ENCODE data around the gene NRP1. TPM values are rescaled to one million over a fixed set of nuclear protein-coding genes. Genes with fewer than 3 reads are reported as not detected.
A peak's percentile ranks its signal among the peaks of the same experiment; 100 is the strongest.

The NRP1 gene
- total RNA-seq, 1 experiment from 2014 or later = 555 TPM

DNA sequence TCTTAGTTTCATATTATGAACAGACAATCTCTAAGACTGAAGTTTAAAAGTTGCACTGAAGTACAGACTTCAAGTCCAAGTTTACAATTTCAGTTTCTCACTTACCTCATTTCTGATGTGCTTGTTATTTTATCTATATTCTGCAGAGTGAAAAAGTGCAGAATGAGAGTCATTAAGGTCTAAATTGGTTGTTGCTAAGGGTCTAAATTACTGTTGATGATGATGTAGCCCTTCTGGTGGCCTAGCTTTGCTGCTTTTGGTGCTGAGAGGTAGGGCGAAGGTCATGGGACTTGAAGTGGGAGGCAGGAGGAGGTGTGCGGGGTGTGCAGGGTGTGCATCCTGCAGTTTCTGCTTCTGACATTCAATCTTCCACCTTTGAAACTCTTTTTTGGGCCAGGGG is 38.8 kb upstream of the NRP1 start:
- intact Hi-C loops (cut with micrococcal nuclease) = no loop called here
- ChIA-PET POLR2A (ENCODE audit: unreplicated experiment) (no interaction called here), CTCF (no interaction called here)
- DNase-seq = no peak
- ATAC-seq = no peak
- Histone ChIP-seq H2AFZ (ENCODE audit: low read length) (no peak overlapping the region), H3K4me1 (ENCODE audit: insufficient read depth, low read length) (peaks cover 29% of the 10 kb centered on the region), H3F3A (ENCODE audit: low read length, unreplicated experiment) (peaks cover 8% of the 10 kb centered on the region), H3K4me2 (ENCODE audit: low read length) (no peak overlapping the region), H3K27me3 (ENCODE audit: low read length) (no peaks in the 10 kb centered on the region), H4K20me1 (ENCODE audit: low read length) (no peaks in the 10 kb centered on the region), H3K36me3 (ENCODE audit: low read depth, low read length) (peaks cover 9% of the 10 kb centered on the region; the same call in 1 of the 2 replicates), H3K27ac (ENCODE audit: low read length) (no peak overlapping the region), H3K9me2 (replicated peaks; ENCODE audit: low read length) (0 out of 2 replicates have a peak, but pooled peaks cover 2% of the 10 kb centered on the region), H3K4me3 (ENCODE audit: low read length) (no peak overlapping the region), H3K9me3 (ENCODE audit: low read length) (peaks cover 23% of the 10 kb centered on the region), H3K79me2 (ENCODE audit: low read length) (no peaks in the 10 kb centered on the region), H3K9ac (ENCODE audit: low read length) (no peak overlapping the region)
- TF ChIP-seq EZH2 (IDR thresholded peaks at IDR 0.05; ENCODE audit: low read length, unreplicated experiment) (no peak), EZH2phosphoT487 (IDR thresholded peaks at IDR 0.05; ENCODE audit: borderline replicate concordance, low read length) (no peak)
- TF ChIP-seq, protein P1, sequence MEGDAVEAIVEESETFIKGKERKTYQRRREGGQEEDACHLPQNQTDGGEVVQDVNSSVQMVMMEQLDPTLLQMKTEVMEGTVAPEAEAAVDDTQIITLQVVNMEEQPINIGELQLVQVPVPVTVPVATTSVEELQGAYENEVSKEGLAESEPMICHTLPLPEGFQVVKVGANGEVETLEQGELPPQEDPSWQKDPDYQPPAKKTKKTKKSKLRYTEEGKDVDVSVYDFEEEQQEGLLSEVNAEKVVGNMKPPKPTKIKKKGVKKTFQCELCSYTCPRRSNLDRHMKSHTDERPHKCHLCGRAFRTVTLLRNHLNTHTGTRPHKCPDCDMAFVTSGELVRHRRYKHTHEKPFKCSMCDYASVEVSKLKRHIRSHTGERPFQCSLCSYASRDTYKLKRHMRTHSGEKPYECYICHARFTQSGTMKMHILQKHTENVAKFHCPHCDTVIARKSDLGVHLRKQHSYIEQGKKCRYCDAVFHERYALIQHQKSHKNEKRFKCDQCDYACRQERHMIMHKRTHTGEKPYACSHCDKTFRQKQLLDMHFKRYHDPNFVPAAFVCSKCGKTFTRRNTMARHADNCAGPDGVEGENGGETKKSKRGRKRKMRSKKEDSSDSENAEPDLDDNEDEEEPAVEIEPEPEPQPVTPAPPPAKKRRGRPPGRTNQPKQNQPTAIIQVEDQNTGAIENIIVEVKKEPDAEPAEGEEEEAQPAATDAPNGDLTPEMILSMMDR (conservative IDR thresholded peaks at IDR 0.05; ENCODE audit: low read depth, low read length) = no peak
- BruUV-seq (replicated peaks) = no TSS peak

GRCh38 chr10:33371234-33371633 is 36.8 kb upstream of the NRP1 start:
- Histone ChIP-seq H3K36me3 (ENCODE audit: low read depth, low read length) (peaks cover 30% of the 10 kb centered on the region), H3K79me2 (ENCODE audit: low read length) (no peaks in the 10 kb centered on the region), H3K4me2 (ENCODE audit: low read length) (no peak overlapping the region), H3K4me3 (ENCODE audit: low read length) (no peak overlapping the region), H3K9ac (ENCODE audit: low read length) (no peak overlapping the region), H2AFZ (ENCODE audit: low read length) (no peak overlapping the region), H3K4me1 (ENCODE audit: insufficient read depth, low read length) (peaks cover 15% of the 10 kb centered on the region), H3K27ac (ENCODE audit: low read length) (no peak overlapping the region), H3K9me3 (ENCODE audit: low read length) (peaks cover 43% of the 10 kb centered on the region), H3F3A (ENCODE audit: low read length, unreplicated experiment) (peaks cover 11% of the 10 kb centered on the region), H4K20me1 (ENCODE audit: low read length) (no peaks in the 10 kb centered on the region), H3K27me3 (ENCODE audit: low read length) (no peaks in the 10 kb centered on the region), H3K9me2 (replicated peaks; ENCODE audit: low read length) (no peaks in the 10 kb centered on the region)
- ChIA-PET POLR2A (ENCODE audit: unreplicated experiment) (no interaction called here), CTCF (no interaction called here)
- ATAC-seq (no peak), DNase-seq (no peak)
- TF ChIP-seq EZH2 (IDR thresholded peaks at IDR 0.05; ENCODE audit: low read length, unreplicated experiment) = no peak
- TF ChIP-seq, protein P1 (conservative IDR thresholded peaks at IDR 0.05; ENCODE audit: low read depth, low read length) = no peak
- TF ChIP-seq EZH2phosphoT487 (IDR thresholded peaks at IDR 0.05; ENCODE audit: borderline replicate concordance, low read length) = no peak
- intact Hi-C loops (cut with micrococcal nuclease) = no loop called here
- no TSS peak for BruUV-seq (replicated peaks)

GRCh38 chr10:33370434-33370930 is 36.0 kb upstream of the NRP1 start:
- H3K27me3 ChIP-seq (ENCODE audit: low read length) = no peaks in the 10 kb centered on the region
- no peaks in the 10 kb centered on the region for H3K9me2 ChIP-seq (replicated peaks; ENCODE audit: low read length)
- no peaks in the 10 kb centered on the region for H3K79me2 ChIP-seq (ENCODE audit: low read length)
- H2AFZ ChIP-seq (ENCODE audit: low read length) = no peak overlapping the region
- no peak overlapping the region for H3K9ac ChIP-seq (ENCODE audit: low read length)
- ATAC-seq (no peak), DNase-seq (peak; percentile 55)
- intact Hi-C loops (cut with micrococcal nuclease) = no loop called here
- peaks cover 45% of the 10 kb centered on the region for H3K9me3 ChIP-seq (ENCODE audit: low read length)
- ChIA-PET CTCF (no interaction called here), POLR2A (ENCODE audit: unreplicated experiment) (no interaction called here)
- no TSS peak for BruUV-seq (replicated peaks)
- H3K4me3 ChIP-seq (ENCODE audit: low read length) = no peak overlapping the region
- peaks cover 30% of the 10 kb centered on the region for H3K36me3 ChIP-seq (ENCODE audit: low read depth, low read length)
- peaks cover 18% of the 10 kb centered on the region for H3K4me1 ChIP-seq (ENCODE audit: insufficient read depth, low read length)
- peaks cover 15% of the 10 kb centered on the region for H3F3A ChIP-seq (ENCODE audit: low read length, unreplicated experiment)
- no peaks in the 10 kb centered on the region for H4K20me1 ChIP-seq (ENCODE audit: low read length)
- no peak for TF ChIP-seq EZH2phosphoT487 (IDR thresholded peaks at IDR 0.05; ENCODE audit: borderline replicate concordance, low read length)
- H3K27ac ChIP-seq (ENCODE audit: low read length) = no peak overlapping the region
- H3K4me2 ChIP-seq (ENCODE audit: low read length) = no peak overlapping the region

Data from PC-3 (cell line).